ENCODE data around the gene GRM5.
"Not testable (repeated sequence)": the region's sequence is repeated elsewhere in the genome, so short reads cannot be mapped to it uniquely, and the experiment has no call there.

GRM5 gene

DNA sequence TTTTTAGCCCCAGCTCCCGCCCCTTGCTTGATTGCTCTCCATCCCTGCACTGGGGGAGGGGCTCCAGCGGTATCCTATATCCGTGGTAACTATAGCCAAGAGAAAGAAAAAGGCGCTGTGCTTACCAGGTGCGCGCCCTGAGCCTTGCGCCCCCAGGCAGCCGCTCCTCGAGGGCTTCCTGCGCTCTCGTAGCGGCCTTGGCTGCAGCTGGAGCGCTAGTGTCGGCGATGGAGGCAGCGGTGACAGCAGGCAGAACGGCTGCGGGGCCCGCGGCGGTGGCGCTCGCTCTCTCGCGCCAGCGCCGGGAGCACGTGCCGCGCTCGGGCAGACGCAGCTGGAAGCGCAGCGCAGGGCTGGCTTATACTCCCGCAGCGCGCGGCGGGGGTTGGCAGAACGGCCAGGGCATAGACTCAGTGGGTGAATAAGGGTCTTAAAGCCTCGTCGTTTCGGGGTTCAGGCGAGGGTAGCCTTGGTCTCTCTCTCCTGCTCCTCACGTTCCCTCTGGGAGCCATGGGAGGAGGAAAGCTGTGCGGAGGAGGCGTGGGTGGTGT, at the start of gene GRM5:
GRM5 (minus strand) TSS at position 332 of the 551 bp plus-strand sequence. CDS start 18,110 bp downstream, outside the sequence.
- DNase-seq (ENCODE audit: low read depth, low spot score) = not testable (repeated sequence)

- DNase-seq (ENCODE audit: low read depth, low spot score) = not testable (repeated sequence)
These were observed 32.2 kb upstream of the GRM5 start for GRCh38 chr11:89097956-89098355.

DNA sequence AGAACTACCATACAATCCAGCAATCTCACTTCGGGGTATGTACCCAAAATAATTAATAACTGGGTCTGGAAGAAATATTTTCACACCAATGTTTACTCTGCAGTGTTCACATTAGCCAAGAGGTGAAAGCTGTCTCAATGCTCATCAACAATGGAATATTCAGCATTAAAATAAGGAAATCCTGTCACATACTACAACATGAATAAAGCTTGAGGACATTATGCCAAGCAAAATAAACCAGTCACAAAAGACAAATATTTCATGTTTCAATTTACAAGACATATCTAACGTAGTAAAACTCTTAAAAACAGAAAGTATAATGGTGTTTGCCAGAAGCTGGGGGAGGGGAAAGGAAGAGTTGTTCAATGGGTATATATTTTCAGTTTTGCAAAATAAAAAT, 28.0 kb upstream of the GRM5 start:
- DNase-seq (ENCODE audit: low read depth, low spot score) = not testable (repeated sequence)

- not testable (repeated sequence) for DNase-seq (ENCODE audit: low read depth, low spot score)
These were observed 19.2 kb upstream of the GRM5 start for GRCh38 chr11:89084951-89085350.

DNA sequence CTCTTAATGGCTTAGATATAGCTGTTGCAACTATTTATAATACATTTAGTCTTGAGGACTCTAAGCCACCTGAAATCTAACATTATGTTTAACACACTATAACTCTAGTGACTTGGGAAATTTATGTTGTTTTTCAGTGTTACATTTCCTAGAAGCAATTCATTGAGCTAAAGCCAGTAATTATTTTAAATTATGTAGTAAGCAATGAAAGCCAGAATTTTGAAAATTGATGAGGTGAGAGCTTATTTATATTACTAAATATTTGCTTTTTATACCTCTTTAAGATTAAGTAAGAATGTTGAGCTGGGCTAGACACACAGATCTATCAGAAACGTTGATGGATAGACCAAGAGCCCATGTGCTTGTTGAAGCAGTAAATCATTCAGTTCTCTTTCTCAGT, 5.1 kb upstream of the GRM5 start:
- DNase-seq (ENCODE audit: low read depth, low spot score) = not testable (repeated sequence)

DNA sequence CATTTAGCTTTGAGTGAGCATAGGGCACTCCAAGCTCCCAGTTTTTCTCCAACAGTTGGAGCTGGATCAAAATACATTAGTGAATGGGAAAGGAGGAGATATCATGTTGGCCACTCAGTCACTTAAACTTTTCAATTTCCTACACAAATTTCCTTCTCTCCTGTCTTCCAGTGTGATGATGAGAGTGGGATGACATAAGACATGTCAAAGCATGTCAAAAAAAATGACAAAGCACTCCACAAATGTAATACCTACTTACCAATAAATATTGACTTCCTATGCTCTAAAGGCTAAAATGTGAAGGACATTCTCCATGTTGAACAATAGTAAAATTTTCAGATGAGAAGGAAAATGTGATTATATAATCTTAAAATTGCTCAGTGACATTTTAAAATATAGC, 1.5 kb upstream of the GRM5 start:
- no peak for DNase-seq (ENCODE audit: low read depth, low spot score)

- DNase-seq (ENCODE audit: low read depth, low spot score) = no peak
These were observed 716 bp downstream of the GRM5 start for GRCh38 chr11:89065066-89065465.

- not testable (repeated sequence) for DNase-seq (ENCODE audit: low read depth, low spot score)
These were observed 2.3 kb downstream of the GRM5 start for GRCh38 chr11:89063481-89063951.

- DNase-seq (ENCODE audit: low read depth, low spot score) = not testable (repeated sequence)
These were observed 2.9 kb downstream of the GRM5 start for GRCh38 chr11:89062771-89063298.

GRCh38 chr11:89061839-89062238, 3.9 kb downstream of the GRM5 start:
- DNase-seq (ENCODE audit: low read depth, low spot score) = not testable (repeated sequence)

DNA sequence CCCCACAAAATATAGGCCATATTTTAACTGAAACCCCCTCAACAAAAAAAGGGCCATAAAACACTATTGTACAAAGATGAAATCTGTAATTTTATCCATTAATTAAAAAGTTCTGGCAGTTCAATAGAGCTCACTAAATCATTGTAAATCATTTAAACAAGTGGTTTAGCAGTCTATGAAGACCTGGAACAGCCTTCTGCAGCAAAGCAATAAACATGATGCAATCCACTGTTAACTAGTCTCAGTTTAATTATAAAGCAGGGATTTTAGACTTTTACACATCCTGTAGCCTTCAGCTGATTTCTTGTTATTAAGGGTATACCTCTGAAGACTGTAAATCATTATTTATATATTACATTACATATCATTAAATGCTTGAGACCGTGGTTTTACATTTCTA, 8.4 kb downstream of the GRM5 start:
- not testable (repeated sequence) for DNase-seq (ENCODE audit: low read depth, low spot score)

GRCh38 chr11:89052220-89052619, 13.6 kb downstream of the GRM5 start:
- DNase-seq (ENCODE audit: low read depth, low spot score) = no peak

GRCh38 chr11:89047159-89047558, 18.6 kb downstream of the GRM5 start:
- DNase-seq (ENCODE audit: low read depth, low spot score) = not testable (repeated sequence)

DNA sequence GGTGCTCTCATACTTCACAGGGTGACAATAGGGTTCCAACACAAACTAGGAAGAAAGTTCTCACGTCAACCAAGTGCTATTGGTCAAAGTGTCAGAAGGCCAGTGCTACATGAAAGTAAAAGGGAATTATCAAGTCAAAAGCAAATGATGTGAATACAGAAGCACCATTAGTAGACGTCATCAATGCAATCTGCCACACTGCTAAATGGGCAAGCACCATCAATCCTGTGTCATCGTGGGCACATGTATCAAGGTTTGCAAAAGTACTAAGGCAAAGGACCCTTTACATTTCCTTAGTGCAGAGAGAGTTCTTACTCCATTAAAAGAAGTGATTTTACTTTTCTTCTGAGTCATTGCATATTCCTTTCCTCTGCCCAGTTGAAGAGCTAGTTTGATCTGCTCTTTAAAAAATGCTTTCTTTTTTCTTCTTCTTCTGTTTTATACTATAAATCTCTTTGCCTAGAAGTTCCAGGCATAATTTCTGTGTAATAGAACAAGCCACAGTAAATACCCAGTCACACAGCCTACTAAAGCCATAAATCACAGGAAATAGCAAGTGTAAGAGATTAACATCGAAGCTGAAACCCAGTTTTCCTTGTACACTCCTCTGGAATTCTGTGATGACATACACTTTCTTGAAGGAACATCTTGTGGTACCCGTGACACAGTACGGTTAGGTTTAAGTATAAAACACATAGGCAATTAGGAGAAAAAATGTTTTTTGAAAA, 21.8 kb downstream of the GRM5 start:
- DNase-seq (ENCODE audit: low read depth, low spot score) = not testable (repeated sequence)

GRCh38 chr11:89029671-89030070, 36.1 kb downstream of the GRM5 start:
- DNase-seq (ENCODE audit: low read depth, low spot score) = not testable (repeated sequence)

DNA sequence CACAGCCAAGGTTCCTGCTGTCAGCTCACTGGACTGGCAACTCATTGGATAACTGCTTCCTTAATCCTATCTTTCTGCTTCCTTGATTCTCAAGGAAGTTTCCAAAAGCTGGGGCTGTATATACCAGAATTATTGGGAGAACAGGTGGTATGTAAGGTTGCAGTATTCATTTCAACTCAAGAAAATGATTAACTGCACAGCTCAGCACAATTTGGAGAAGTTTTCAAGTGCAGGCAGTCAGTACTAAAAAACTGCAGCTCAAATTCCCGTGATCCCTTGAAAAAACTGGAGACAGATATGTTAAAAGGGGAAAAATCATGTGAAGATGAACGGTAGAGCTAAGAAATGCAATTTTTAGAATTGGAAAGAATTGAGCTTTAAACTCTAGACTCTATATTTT, 44.4 kb downstream of the GRM5 start:
- no peak for DNase-seq (ENCODE audit: low read depth, low spot score)

GRCh38 chr11:89019827-89020547, 45.8 kb downstream of the GRM5 start:
- DNase-seq (ENCODE audit: low read depth, low spot score) = not testable (repeated sequence)

DNA sequence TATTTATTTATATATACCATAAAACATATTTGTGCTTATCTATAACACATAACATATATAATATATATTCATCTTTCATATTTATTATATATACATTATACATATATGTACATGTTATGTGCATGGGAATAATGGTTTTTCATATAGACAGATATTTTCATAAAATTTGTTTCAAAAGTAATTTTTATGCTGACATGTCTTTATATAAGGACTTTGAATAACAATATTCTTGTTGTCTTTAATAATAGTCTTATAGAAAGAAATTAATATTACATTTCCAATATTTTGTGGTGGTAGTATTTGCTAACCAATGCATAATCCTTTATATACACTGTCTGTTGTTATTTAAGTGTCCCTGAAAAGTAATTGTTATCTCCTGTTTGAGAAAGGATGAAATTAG, 49.6 kb downstream of the GRM5 start:
- no peak for DNase-seq (ENCODE audit: low read depth, low spot score)

GRCh38 chr11:89015614-89016013, 50.2 kb downstream of the GRM5 start:
- DNase-seq (ENCODE audit: low read depth, low spot score) = no peak

- DNase-seq (ENCODE audit: low read depth, low spot score) = not testable (repeated sequence)
These were observed 64.9 kb downstream of the GRM5 start for GRCh38 chr11:89000852-89001251.

DNA sequence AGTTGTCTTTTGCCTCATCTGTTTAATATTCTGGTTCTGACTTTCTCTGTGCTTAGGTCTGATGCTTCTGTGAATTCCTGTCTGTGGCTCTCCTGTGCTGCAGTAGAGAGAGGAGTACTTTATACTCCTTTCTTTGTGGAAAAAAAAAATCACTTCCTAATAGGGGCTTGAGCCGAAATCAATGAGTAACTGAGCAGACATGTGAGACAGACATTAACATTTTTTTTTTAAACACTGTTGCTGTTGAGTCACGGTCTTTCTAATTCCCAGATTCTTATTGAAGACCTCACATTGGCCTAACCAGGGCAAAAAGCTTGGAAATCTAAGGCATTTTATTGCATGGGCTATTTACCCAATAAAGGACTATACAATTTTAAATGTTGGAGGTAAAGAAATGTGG, 86.1 kb downstream of the GRM5 start:
- no peak for DNase-seq (ENCODE audit: low read depth, low spot score)

- not testable (repeated sequence) for DNase-seq (ENCODE audit: low read depth, low spot score)
These were observed 86.8 kb downstream of the GRM5 start for GRCh38 chr11:88978992-88979391.

Data from iPS DF 19.7 (cell line).